Suppressor macrophage treated with lipopolysaccharide for 4 hours (primary cell): ENCODE measurements around the gene GSTM5.
A peak's percentile ranks its signal among the peaks of the same experiment; 100 is the strongest.
"Not testable (repeated sequence)": the region's sequence is repeated elsewhere in the genome, so short reads cannot be mapped to it uniquely, and the experiment has no call there.

ENCODE experiments used
- DNase-seq: peaks from one replicate; pipeline ENCODE4 v3.0.0-alpha.2; 2020

Gene GSTM5

GRCh38 chr1:109762821-109763645 lies 51.0 kb downstream of the GSTM5 start:
- peak; percentile 59 for DNase-seq

- DNase-seq = no peak
Measured at GRCh38 chr1:109763646-109764415, 51.8 kb downstream of the GSTM5 start, which contains the start of gene EPS8L3. Gene EPS8L3 (minus strand): TSS chr1:109763923. CDS start chr1:109761749, 2,174 bp downstream.

GRCh38 chr1:109764561-109765482 lies 52.8 kb downstream of the GSTM5 start:
- DNase-seq = no peak

- no peak for DNase-seq
Measured at GRCh38 chr1:109765483-109765815, 53.4 kb downstream of the GSTM5 start.

- no peak for DNase-seq
Measured at GRCh38 chr1:109765896-109766615, 54.0 kb downstream of the GSTM5 start.

- DNase-seq = not testable (repeated sequence)
Measured at GRCh38 chr1:109766991-109767636, 55.1 kb downstream of the GSTM5 start.
